GM18507 (cell line): ENCODE data around the gene PHGDH.

Experiments used
- DNase-seq: peaks from one replicate; pipeline ENCODE4 v3.0.0; 2011; ENCODE audit warnings: low read depth; ENCODE audit not compliant: insufficient read length; ENCODE audit errors: extremely low spot score
- FAIRE-seq: peaks from 2 replicates; lab custom pipeline; 2011; peaks lifted over from hg19 to GRCh38; lab: Jason Lieb, UNC

Gene PHGDH

DNA sequence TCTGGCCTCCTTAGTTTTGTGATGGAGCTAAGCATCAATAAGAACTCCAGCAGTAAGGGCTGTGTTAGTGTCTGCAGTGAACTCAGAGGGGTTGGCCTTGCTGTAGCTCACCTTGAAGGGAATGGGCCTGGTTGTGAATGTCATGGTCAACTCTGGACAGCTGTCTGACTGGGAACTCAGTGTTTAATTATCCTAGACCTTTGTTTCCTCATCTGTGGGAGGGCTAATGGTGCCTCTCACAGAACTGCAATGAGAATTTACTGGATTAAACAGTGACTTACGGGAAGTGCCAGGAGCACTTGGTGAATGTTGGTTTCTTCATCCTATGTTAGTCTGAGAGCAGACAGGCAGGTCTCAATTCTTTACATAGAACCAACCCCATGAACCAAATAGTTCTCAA lies 33.3 kb downstream of the PHGDH start:
- DNase-seq (no peak), FAIRE-seq (no peak)

DNA sequence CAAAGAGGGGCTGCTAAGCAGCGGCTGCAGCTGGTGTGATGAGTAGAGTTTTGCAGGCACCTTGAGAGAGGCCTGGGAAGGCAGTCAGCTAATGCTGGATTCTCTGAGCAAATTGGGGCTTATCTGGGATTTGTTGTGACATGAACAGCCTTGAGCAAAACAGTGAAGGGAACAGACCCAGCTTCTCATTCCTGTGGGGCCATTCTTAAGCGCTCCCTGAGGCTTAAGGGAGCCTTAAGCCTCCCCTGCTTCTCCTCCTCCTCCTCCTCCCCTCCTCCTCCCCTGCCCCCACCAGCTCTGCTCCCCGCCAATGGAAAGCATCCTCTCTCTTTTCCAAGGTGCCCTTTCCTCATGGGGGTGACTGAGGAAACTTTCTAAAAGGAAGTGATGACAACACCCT lies 35.7 kb downstream of the PHGDH start:
- DNase-seq = no peak
- FAIRE-seq = no peak

DNA sequence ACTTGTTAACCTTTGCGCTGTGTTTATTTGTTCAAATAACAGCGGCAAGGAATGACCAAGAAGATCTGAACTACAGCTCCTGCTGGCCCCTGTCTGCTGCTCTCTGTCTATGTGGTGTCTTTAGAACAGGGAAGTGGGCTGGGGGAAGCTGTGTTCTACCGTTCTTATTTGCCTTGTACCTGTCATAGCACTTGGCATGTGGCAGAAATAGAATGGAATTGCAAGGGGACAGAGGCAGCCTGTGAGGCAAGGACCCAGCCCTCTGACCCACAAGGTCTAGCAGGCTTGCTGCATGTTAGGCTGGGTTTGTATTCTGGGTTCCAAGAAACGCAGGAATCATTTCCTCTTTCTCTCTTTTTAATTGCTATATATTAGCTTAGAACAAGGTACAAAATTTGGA lies 36.3 kb downstream of the PHGDH start:
- no peak for FAIRE-seq
- DNase-seq = no peak

DNA sequence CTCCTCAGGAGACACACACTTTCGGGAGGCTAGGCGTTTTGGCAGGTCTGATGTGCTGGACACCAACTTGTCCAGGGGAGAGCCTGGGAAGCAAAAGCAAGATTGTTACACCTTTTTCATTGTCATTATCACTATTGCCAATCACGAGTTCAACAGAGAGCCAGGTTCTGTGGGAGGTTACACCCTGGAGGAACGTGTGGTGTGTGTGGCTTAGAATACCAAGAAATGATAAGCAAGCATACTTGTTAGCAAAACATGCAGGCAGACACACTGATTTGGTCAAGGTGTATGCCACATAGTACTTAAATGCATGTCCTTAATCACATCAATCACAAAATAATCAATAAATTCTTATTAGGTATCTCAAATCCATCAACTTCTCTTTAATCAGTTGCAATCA lies 40.9 kb downstream of the PHGDH start:
- FAIRE-seq (no peak), DNase-seq (no peak)

DNA sequence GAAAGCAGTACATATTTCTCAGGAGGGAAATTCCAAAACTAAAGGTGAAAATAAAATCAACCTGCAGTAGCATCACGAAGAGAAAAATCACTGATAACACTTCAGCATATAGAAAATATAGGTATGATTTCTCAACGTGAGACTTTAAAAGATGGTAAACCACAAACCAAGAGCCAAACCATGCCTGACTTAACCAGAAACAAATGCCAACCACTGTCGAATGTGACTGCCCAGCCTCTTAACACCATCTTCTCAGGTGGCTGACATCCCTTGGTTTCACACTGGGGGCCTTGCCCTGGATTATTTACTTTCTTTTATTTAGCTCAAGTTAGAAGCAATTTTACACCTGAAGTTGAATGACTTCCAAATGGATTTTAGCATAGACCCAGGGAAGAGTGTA lies 46.9 kb downstream of the PHGDH start:
- DNase-seq = no peak
- no peak for FAIRE-seq

DNA sequence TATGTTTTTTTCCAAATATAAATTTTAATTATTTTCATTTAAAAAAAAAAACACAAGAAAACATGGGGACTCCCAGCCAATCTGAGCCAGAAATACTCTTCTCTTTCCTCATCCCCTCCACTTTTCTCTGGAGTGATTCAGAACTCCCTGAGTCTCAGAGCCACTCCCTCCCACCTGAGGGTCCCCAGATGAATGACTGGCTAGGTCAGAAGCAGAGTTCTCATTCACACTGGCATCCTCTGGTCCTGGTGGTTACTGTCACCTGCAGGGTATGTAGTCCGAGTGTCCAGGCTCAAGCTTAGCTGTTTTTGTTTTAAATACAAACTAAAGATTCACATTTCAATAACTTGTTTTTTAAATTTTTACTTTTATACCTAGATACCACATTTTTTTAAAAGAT lies 50.7 kb downstream of the PHGDH start:
- FAIRE-seq (no peak), DNase-seq (no peak)

DNA sequence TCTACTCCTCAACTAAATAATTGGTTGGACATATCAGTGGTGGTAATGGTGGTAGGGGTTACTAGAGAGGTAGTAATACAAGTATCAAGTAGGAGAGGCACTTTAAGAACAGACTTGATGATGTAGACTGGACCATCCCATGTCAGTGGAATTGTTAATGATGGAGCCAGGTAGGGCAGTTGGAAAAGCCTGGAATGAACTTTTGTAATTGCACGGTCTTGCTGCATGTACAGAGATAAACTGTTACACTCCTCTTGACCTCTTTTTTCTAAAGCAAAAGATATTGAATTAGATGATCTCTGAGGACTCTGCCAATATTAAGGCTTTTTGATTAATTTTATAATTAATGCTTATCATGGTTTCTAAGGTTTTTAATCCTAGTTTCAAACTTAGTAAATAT lies 51.2 kb downstream of the PHGDH start:
- FAIRE-seq = no peak
- DNase-seq = no peak

DNA sequence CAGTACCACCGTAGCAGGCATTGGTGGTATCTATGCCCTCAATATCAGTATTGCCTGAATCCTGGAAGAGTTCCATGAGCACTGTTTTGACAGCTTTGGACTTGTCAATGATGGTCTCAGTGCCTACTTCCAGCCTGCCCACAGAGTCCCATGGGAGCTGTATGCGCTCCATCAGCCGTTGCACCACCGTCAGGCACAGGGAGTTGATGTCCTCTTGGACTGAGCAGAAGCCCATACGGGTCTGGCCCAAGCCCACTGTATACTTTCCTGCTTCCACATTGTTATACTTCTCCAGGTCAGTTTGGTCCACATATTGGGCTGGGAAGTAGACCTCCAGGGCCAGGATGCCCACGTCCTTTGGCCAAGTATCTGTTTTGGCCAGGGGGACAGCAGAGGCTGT lies 52.5 kb downstream of the PHGDH start:
- DNase-seq = no peak
- FAIRE-seq = no peak

DNA sequence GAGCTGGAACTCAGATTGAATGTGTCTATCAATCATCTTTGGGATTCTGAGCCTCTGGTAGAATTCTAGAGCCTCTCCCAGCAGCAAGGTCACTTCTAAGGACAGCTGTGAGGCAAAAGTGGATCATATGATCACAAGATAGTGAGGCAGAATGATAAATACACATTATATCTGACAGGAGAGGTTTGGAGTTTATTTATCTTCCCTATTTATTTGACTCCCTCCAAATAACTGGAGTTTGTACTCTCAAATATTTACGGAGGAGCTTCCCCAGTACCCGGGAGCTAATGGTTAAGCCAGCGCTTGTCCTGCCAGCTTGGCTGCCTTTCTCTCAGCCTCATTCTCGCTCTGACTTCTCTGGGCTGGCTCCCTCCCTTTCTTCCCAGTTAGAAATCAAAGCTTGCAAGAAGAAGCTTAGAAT lies 54.6 kb downstream of the PHGDH start:
- DNase-seq (no peak), FAIRE-seq (no peak)

DNA sequence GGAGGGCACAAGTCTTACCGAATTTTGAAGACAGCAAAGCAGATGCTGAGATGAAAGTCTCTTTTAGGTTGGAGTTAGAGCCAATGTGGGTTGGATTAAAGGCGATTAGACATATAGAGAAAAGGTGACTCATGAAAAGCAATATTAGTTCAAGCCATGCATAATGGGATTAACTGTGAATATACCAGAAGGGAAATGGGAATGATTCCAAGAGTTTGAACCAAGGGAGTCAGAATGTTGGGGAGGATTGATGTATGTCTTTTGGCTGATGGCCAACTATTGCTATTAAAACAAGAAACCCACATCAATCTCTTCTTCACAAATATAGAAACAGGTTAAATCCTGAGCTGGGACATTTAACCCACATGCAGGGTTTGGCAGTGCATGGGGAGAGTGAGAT lies 55.8 kb downstream of the PHGDH start:
- FAIRE-seq = no peak
- DNase-seq = no peak

DNA sequence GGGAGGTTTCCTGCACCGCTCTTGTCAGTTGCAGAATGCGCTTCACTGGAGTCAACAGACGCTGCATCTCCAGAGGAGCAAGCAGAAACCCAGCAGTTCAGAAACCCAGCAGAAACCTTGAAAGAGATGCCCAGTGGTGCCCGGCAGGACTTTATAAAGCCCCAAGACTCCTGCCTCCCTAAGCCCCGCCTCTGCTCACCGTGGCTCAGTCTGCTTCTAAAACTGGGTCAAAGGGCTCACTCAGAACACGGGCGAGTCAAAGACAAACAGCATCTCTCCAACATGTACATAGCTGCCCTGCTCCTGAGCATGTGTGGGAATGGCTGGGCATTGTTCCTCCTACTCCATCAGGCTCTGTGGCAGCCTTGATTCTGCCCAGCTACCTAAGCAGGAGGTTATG lies 57.0 kb downstream of the PHGDH start, which contains the start of gene HMGCS2:
Gene HMGCS2, minus strand, starts transcription at position 128 of the 400 bp plus-strand sequence. Its CDS starts 61 bp downstream, at position 67.
- FAIRE-seq = no peak
- no peak for DNase-seq

DNA sequence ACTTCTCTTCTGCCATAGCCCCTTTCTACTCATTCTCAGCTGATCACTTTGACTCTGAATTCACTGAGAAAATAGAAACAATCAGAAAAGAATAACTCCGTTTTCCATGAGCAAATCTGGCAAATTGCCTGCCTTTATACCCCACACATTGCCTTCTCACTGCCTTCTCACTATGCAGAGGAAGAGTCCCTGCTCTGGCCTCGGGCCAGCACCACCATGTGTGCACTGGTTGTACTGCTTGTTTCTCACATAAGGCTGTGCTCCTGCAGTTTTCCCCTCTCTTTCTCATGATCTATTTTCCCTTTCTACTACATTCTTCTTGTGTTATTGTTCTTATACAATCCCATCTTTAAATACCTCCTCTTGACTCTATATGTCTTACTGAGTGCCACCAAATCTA lies 59.3 kb downstream of the PHGDH start:
- no peak for DNase-seq
- no peak for FAIRE-seq

DNA sequence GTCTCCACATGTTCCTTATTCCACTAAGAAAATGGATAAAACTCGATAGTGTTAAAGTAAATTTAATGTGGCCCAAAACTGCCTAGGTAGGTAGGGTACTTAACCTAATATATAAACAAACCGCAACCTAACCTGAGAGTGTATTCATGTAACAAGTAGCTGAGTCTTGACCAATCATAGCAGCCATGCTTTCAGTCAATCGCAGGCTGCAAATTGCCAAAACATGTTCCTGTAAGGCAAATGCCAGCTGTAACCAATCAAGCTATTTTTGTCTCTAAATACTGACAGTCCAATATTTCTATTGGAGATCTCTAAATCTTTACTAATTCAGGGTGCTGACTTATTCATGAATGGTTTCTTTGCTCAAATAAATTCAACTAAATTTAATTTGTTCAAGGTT lies 60.0 kb downstream of the PHGDH start:
- DNase-seq (no peak), FAIRE-seq (no peak)

DNA sequence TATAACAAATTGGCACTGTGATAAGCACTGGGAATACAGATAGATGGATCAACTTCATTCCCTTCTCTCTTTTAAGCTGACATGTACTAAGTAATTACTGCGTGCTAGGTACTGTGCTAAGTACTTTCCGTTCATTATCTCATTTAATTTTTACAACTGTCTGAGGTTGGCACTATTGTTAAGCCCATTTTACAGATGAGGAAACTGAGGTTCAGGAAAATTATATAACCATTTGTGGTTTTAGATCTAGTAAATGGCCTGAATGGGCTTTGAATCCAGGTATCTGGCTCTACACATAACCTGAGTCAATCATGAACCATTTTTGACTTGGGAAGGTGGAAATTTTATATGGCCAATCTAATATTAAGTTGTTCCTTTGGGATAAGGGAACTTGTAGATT lies 60.6 kb downstream of the PHGDH start:
- no peak for FAIRE-seq
- DNase-seq = no peak

DNA sequence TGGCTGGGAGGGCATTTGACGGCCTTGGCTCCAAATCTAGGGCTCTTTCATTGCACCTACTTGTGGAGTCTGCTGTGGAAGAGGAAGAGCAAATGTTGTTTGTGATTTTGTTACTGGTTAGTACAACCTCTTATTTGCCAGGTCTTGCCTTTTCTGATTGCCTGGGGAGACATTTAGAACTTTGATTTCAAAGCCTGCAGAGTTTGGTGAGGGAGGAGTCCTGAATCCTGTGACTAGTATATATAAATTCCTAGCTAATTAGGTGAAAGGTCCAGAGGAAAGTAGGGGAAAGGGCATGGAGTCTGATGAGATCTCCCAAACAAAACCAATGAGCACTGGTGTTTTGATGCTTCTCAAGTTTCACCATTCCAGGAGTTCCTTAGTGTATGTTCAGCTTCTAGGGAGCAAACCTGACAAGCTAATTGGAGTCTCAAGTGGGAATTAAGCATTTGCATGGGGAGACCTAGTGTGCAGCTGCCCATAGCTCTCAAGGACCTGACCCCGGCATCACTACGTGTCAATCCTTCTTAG lies 62.0 kb downstream of the PHGDH start:
- FAIRE-seq = no peak
- DNase-seq = no peak

DNA sequence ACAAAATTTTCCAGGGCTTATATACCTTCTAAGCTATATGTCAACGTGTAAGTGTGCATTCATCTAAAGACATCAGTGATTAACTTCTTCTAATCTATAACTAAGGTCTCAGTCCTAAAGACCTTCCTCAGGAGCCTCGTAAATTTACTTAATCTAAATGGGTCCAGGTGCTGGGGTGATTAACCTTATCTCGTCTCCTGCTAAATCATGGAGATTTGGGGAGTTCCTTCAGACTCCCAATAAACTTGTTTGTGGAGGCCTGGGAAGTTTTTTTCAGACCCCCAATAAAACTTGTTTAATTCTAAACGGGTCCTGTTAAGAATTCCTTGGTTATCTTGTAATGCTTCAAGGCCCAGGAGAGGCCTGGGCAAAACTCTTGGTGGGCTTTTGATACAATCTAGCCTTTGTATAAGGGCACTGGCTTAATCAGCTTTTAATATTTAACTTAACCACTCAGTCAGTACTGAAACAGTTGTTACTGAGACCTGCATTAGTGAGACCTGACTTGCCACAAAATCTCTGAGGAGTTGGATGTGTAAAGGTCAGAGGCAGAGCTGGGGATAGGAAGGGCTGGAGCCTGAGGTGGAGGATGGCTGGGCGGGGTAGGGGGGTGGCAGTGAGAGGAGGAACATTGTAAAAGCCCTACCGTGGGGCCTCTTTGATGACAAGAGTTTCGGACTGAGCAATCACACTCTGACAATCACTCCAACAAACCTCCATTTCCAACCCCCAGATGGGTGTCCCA lies 63.2 kb downstream of the PHGDH start:
- no peak for DNase-seq
- FAIRE-seq = no peak

DNA sequence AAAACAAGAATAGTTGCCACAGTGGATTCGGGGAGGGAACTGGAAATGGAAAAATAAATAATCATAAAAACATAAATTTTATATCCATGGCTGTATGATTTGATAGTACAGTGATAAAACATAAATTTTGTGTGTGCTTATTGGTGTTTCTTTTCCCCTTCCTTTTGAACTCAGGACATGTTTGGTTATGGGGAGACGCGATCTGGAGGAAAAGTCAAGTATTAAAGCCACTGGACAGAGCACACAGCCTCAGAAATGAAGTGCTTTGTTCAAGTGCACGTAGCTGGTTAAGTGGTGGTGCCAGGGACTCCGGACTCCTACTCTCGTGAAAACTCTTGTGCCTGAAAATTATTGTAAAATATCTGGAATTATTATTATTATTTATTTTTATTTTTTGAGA lies 66.6 kb downstream of the PHGDH start:
- DNase-seq = no peak
- no peak for FAIRE-seq

DNA sequence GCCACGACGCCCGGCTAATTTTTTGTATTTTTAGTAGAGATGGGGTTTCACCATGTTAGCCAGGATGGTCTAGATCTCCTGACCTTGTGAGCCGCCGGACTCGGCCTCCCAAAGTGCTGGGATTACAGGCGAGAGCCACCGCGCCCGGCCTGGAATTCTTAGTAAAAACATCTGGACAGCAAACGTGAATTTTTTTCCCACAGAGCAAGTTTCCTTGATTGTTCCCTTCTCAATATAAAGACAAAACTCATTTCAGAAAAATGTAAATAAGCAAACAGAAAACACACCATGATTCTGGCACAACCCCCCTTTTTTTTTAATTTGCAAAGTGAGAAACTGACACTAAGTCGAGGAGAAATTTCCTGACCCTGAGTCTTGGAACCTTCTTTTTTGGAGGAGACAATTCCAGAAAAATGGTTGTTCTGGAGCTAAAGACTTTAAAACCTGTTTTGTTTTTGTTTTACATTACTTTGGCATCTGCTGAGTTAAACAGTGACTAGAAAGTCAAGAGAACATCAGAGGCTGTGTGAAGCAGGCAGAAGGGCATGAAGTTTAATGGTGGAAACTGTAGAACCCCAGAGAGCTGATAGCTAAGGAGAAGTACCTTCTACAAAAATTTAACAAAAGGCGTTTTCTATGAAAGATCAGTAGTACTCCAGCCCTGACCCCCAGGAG lies 67.3 kb downstream of the PHGDH start:
- DNase-seq = no peak
- FAIRE-seq = no peak

DNA sequence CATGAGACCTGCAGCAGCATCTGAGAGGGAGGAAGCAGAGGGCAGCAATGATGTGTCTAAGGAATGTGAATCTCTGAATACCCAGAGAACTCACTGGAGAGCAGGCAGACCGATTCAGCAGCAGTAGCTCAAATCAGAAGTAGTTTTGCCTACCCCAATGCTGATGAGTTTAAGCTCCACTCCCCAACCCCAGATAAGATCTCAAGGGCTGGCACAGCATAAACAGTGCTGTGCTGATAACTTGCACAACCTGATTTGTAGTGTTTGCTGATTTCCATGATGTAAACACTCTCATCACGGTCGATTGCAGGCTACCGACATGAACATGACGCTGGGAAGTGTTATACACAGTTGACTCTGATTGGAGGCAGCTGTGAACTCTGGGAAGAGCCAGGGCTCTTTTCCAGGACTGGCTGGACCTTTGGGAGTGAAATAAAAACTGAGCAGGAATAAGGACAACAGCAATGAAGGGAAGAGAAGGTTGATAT lies 68.2 kb downstream of the PHGDH start:
- DNase-seq = no peak

DNA sequence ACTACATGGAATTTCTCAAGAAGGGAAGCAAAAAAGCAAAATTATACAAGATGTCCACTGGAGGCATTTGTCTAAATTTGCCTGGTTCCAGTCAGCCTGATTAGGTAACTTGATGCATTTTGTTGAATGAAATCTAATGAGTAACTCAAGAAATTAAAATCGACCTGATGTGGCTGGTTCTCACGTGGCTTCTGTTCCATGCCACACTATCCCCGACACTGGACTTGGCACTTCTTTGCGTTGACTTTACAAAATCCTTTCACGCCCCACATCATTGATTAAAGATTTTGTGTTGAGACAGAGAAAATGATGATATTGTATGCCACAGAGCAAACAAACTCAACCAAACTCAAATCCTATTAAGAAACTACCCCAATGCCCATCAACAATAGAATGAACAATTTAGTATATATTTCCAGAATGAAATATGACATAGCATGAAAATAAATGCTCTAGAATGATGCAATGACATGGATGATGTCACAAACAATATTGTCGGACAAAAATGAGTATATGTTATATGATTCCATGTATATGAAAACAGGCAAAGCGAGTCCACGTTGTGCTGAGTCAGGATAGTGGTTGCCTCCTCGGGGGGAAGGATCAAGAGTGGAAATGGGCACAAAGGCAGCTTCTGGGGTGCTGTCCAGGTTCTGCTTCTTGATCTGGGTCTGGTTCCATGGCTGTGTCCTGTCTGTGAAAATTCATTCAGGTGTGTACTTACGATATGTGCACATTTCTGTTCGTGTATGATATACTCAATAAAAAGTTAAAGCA lies 69.9 kb downstream of the PHGDH start:
- FAIRE-seq = no peak
- DNase-seq = no peak

More for the DNA sequence above, 68.2 kb downstream of the PHGDH start:
- FAIRE-seq = no peak
